ENCODE data around the gene RXRA.

GRCh38 chr9:134473141-134474054, 147.1 kb downstream of the RXRA start:
- no peak for TF ChIP-seq CTCF (IDR thresholded peaks at IDR 0.05; ENCODE audit: poor library complexity, severe bottlenecking)
- no peak for TF ChIP-seq EZH2 (IDR thresholded peaks at IDR 0.05; ENCODE audit: borderline replicate concordance, insufficient read depth, low read length, poor library complexity, severe bottlenecking)
- TF ChIP-seq POLR2AphosphoS5 (IDR thresholded peaks at IDR 0.05) = no peak
- no peak for TF ChIP-seq RAD21 (conservative IDR thresholded peaks at IDR 0.05)
- TF ChIP-seq REST (IDR thresholded peaks at IDR 0.05; ENCODE audit: borderline replicate concordance) = no peak
- no peak for TF ChIP-seq EP300 (conservative IDR thresholded peaks at IDR 0.05; ENCODE audit: poor library complexity, severe bottlenecking)
